GM21825 (cell line): Measurements from ENCODE around the gene VTCN1.
"Not testable (repeated sequence)": the region's sequence is repeated elsewhere in the genome, so short reads cannot be mapped to it uniquely, and the experiment has no call there.

ENCODE experiments used
- ATAC-seq: cut with Tn5 transposase; IDR thresholded peaks from one replicate; pipeline ENCODE4 v1.9.1; 2021; ENCODE audit warnings: mild to moderate bottlenecking, moderate library complexity; ENCODE audit not compliant: unreplicated experiment

Gene VTCN1

GRCh38 chr1:117101858-117102257, 108.9 kb downstream of the VTCN1 start:
- ATAC-seq = not testable (repeated sequence)

GRCh38 chr1:117101334-117101733, 109.4 kb downstream of the VTCN1 start:
- ATAC-seq = no peak

DNA sequence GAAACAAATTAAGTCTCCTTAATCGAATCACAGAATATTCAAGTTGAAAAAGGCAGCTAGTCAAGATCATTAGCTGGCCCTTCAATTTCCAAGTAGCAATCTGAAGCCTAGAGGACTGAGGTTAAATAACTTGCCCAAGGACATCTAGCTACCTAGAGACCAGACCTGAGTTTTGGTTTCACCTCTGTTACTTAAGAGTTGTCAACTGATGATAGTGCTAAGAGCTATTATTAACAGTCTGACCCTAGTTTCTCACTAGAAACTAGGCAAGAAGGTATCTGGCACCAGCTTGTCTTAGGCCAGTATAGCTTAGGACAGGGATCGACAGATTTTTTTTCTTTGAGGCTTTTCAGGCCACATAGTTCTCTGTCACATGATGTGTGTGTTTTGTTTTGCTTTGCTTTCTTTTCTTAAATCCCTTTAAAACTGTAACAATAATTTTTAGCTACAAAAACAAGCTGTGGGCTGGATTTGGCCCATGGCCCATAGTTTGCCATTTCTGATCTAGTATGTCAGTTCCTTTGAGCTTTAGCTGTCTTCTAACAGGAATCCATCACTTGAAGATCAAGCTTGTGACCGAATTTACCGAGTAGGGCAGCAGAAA, 112.3 kb downstream of the VTCN1 start:
- ATAC-seq = no peak

GRCh38 chr1:117097443-117097842, 113.3 kb downstream of the VTCN1 start:
- no peak for ATAC-seq

- ATAC-seq = no peak
These were observed 113.7 kb downstream of the VTCN1 start for GRCh38 chr1:117096951-117097408.

- ATAC-seq = no peak
These were observed 115.7 kb downstream of the VTCN1 start for GRCh38 chr1:117094841-117095604.

DNA sequence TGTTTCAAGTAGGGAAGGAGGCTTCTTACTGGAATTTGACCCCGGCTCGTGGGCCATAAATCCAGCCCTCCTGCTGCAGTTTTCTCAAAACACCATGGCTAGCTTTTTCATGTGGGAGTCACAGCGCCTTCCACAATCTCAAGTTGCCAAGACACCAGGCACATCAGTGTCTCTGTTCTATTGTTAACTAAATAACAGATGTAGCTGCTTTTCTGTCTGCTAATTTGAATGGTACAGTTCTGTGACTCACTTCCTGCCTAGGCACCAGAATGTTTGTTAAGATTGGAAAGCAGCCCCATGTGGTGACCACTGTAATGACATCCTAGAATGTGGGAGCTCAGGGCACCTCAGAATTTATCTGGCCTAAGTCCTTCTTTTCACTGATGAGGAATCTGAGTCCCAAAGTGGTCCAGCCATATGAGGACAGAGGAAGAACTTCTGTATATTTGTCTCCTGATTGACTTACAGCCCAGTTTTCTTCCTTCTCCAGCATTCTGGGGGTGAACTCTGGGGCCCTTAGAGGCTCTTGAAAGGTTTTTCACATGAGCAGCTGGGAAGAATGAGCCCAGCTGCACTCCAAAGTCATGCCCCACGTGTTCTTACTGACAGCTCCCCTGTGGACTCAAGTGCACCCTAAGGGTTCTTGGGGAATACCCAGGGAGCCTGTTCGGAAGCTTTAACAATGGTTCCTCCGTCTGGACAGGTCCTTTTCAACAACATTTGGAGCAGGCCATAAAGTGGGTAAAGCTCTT, 116.7 kb downstream of the VTCN1 start:
- peak; percentile 72 for ATAC-seq
